ENCODE results near the gene FCHSD2.
"Not testable (repeated sequence)": the region's sequence is repeated elsewhere in the genome, so short reads cannot be mapped to it uniquely, and the experiment has no call there.

Gene FCHSD2

DNA sequence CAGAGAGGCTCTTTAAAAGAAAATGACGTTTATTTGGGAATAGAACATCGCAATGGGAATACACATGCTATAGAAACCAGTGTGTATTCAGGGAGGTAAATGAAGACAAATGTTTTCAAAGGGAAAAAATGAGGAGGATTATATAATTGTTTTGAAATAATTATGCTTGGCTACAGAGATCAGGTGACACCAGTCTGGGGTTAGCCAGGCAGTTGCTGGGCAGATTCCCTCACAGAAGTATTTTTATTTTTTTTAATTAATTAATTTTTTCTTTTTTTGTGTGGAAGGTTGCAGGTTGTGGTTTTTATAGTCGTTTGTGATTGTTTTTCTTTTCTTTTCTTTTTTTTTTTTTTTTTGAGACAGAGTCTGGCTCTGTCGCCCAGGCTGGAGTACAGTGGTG, 342.7 kb downstream of the FCHSD2 start:
- no peak for TF ChIP-seq TAF1 (IDR thresholded peaks at IDR 0.05; ENCODE audit: borderline replicate concordance, low read depth, low read length)
- no peak for TF ChIP-seq POLR2AphosphoS5 (IDR thresholded peaks at IDR 0.05; ENCODE audit: low read depth, low read length)
- TF ChIP-seq POLR2A (IDR thresholded peaks at IDR 0.05; ENCODE audit: low read depth, low read length), result no peak
- DNase-seq (ENCODE audit: insufficient read length) (no peak), FAIRE-seq (no peak)

DNA sequence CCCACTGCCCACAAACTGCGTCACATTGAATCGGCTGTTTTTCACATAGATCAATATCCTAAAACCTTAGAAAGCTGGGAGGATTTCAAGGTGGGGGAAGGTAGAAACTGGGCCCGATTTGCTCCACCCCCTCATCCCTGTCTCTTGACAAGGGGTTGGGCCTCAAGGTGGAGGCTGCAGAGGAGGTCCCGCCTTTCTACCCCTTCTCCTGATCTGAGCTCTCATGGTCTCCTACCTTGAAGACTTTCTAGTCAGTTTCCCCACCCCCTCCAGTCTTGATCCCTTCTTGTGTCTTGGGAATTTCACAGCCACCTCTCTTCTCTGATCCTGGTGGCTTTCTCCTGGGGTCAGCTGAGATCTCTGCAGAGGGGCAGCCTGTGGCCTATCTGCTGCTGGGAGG, 343.8 kb downstream of the FCHSD2 start:
- DNase-seq (ENCODE audit: insufficient read length) (no peak), FAIRE-seq (no peak)
- TF ChIP-seq POLR2AphosphoS5 (IDR thresholded peaks at IDR 0.05; ENCODE audit: low read depth, low read length) (no peak), TAF1 (IDR thresholded peaks at IDR 0.05; ENCODE audit: borderline replicate concordance, low read depth, low read length) (no peak), POLR2A (IDR thresholded peaks at IDR 0.05; ENCODE audit: low read depth, low read length) (no peak)

DNA sequence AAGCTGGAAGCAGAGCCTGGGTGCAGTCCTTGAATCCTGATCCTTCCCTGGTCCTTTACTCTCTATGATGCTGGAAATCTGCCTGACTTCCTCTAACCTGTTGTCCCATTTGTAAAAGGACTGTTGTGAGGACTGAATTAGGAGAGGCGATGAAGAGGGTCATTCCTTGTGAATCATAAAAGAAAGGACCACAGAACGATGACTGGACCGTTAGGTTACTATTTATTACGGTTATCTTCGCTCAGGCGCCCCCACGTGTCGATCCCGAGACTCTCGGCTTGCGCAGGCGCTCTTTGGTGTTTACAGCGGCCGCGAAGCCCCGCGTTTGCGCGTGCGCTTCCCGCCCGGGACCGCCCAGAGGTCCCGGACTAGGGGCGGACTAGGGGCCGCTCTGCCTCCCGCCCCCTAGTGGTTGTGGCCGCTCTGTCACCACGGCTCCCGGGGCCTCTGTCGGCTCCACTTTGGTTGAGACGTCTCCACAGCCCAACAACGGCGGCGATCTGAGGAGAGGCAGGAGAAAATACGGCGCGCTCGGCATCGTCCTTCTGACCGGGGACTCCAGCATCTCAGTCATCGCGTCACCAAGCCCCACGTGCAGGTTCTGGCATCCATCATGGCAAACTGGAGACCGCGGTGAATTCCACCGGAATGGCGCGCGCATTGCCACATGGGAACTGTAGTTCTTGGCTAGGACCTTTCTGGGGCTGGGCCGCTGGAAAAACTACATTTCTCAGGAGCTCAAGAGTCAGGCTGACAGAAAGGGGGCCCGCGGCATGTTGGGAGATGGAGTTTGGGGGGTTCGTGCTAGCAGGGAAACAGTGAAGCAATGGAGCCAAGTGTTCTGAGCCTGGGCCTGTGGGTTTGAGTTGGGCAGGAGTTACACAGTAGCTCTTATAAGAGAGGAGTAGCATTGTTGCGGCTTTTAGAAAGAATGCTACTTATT, 348.4 kb downstream of the FCHSD2 start, which contains the start of gene STARD10:
STARD10 (minus strand) TSS at position 623 of the 943 bp plus-strand sequence. CDS start 12,866 bp downstream, outside the sequence.
- peak; percentile 35; the same call in 1 of the 2 replicates for TF ChIP-seq TAF1 (IDR thresholded peaks at IDR 0.05; ENCODE audit: borderline replicate concordance, low read depth, low read length)
- peak; percentile 73; the same call in 1 of the 2 replicates for TF ChIP-seq POLR2A (IDR thresholded peaks at IDR 0.05; ENCODE audit: low read depth, low read length)
- peak; percentile 55 for TF ChIP-seq POLR2AphosphoS5 (IDR thresholded peaks at IDR 0.05; ENCODE audit: low read depth, low read length)
- FAIRE-seq (peak; percentile 99), DNase-seq (ENCODE audit: insufficient read length) (peak; percentile 96)

DNA sequence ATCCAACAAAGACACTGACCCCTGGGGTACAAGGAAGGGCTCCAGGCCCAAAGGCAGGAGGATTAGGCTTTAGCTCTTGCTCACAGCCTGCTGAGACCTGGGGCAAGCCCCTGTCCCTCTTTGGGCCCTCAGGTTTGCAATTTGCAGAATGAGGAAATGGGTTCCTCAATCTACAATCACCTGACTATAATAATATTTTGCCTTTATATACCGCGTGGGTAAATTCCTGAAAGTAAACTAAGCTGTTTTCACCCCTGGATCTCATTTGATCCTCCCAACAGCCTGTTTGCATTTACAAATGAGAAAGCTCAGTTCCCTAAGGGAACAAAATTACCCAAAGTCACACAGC, 349.1 kb downstream of the FCHSD2 start:
- no peak for TF ChIP-seq POLR2A (IDR thresholded peaks at IDR 0.05; ENCODE audit: low read depth, low read length)
- TF ChIP-seq TAF1 (IDR thresholded peaks at IDR 0.05; ENCODE audit: borderline replicate concordance, low read depth, low read length), result no peak
- TF ChIP-seq POLR2AphosphoS5 (IDR thresholded peaks at IDR 0.05; ENCODE audit: low read depth, low read length), result no peak
- FAIRE-seq, result no peak
- no peak for DNase-seq (ENCODE audit: insufficient read length)

DNA sequence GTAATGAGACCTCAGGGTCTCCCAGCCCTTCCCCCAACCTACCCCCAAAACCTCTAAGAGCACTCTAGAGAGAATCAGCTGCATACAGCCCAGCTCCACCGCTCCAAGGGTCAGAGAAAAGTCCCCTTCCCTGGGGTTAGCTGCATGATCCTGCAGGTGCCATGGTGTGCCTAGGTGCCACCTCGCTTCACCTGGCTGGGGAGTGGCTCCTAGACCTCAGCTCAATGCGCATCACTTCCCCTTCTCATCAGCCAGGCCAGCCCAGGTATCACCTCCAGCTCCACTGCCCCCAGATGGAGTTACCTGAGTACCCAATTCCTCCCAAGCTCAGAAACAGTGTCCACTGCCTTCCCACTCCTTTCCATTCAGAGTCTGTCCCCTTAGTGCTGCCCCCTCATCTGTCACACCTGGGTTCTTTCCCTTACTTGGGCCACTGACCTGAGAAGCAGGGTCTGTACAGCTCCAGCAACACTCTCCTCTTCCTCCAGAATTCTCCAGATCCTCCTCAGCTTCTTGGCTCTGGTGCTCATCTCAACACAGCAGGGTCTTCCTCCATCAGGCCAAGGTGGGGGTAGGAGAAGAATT, 349.6 kb downstream of the FCHSD2 start:
- no peak for TF ChIP-seq POLR2AphosphoS5 (IDR thresholded peaks at IDR 0.05; ENCODE audit: low read depth, low read length)
- TF ChIP-seq POLR2A (IDR thresholded peaks at IDR 0.05; ENCODE audit: low read depth, low read length), result no peak
- no peak for TF ChIP-seq TAF1 (IDR thresholded peaks at IDR 0.05; ENCODE audit: borderline replicate concordance, low read depth, low read length)
- DNase-seq (ENCODE audit: insufficient read length) (peak; percentile 11), FAIRE-seq (no peak)

DNA sequence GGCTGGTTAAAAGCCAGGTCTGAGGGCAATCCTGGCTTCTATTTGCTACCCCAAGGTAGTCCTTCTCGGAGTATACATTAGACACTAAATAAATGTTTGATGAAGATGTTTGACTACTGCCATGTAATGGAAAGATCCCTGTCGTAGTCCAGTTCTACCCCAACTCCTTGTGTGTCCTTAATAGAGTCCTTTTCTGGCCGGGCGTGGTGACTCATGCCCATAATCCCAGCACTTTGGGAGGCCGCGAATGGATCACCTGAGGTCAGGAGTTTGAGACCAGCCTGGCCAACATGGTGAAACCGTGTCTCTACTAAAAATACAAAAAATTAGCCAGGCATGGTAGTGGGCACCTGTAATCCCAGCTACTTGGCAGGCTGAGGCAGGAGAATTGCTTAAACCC, 350.9 kb downstream of the FCHSD2 start:
- not testable (repeated sequence) for DNase-seq (ENCODE audit: insufficient read length); FAIRE-seq

DNA sequence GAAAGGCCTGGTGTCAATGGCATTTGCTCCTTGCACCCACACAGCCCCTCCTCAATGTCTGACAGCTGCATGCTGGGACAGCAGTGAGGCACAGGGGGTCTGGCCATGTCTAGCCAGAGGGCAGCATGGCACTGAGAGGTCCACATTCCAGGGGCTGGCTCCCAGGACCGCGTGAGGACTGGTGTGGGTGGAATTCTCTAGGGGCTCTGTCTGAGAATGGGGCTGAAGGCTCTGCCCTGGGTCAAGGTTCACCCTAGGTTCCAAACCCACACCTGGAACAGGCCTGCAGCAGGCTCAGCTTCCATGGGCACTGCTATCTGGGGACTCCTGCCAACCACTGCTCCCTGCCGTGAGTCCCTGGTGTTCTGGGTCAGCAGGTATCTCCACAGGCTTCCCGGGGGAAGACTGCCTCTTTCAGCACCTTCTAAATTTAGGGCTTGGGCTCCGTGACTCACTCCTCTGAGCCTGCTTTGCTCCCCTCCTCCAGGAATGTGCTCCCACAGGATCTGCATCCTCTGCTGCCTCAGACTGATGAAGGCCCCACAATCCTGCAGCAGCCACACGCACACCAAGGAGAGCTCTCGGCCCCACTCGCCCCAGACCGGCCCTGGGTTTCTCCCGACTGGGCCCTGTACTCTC, 352.5 kb downstream of the FCHSD2 start:
- DNase-seq (ENCODE audit: insufficient read length), result no peak
- TF ChIP-seq POLR2AphosphoS5 (IDR thresholded peaks at IDR 0.05; ENCODE audit: low read depth, low read length) (no peak), TAF1 (IDR thresholded peaks at IDR 0.05; ENCODE audit: borderline replicate concordance, low read depth, low read length) (no peak), POLR2A (IDR thresholded peaks at IDR 0.05; ENCODE audit: low read depth, low read length) (no peak)

DNA sequence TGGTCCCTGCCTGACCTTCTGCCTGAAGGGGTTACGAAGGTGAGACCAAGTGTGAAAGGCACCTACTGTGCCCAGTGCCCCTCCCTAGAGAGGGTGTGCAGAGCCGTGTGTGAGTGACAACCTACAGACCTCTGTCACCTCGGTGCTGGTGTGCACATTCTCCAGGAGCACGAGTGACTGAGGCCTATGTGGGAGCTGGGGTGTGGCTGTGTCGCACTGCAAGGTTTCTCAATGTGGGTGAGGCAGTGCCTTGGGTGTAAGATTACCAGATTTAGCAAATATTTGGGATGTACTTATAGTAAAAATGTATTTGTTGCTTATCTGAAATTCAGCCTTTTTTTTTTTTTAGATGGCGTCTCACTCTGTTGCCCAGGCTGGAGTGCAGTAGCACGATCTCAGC, 353.9 kb downstream of the FCHSD2 start:
- DNase-seq (ENCODE audit: insufficient read length) (peak; percentile 20), FAIRE-seq (peak; percentile 65)
- TF ChIP-seq POLR2AphosphoS5 (IDR thresholded peaks at IDR 0.05; ENCODE audit: low read depth, low read length) (no peak), POLR2A (IDR thresholded peaks at IDR 0.05; ENCODE audit: low read depth, low read length) (no peak), TAF1 (IDR thresholded peaks at IDR 0.05; ENCODE audit: borderline replicate concordance, low read depth, low read length) (no peak)

More for the DNA sequence above, 352.5 kb downstream of the FCHSD2 start:
- no peak for FAIRE-seq

DNA sequence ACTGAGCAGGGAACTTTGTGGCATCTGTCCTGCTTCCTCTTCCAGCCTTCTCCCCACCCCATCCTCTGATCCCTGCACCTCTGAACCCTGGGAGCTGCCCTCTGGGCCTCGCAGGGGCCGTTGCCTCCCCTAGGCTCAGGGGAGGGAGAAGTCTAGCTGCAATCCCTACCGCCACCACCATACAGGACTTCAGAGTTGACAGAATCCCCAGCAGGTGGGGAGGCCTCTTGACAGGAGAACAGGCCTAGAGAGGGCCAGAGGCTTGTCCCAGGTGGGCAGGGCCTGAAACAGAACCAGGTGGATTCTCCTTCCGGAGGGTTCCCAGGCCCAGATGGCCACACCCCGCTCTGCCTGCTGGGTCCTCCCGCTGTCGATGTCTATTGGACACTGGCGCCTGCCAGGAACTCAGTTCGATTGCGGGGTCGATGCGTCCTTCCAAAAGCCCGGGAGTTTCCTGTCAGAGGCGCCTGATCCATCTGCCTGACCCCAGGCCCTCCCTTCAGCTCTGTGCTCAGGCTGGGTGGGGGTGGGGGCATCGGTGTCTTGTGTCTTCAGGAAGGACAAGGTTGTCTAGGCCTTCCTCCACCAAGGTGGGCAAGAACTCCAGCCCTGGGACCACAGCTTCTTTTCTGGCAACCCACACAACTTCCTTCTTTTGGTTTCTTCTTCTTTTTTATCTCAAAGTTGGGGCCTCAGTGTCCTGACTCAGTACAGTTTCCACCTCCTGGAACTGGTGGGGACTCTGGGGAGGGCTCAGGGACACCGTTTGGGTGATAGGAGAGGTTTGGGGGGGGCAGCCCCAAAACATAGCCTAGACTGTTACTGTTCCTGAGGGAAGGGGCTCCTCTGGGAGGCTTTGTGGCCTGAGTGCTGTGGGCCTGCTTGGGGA, 354.7 kb downstream of the FCHSD2 start:
- peak; percentile 74 for DNase-seq (ENCODE audit: insufficient read length)

More for the DNA sequence above, 354.7 kb downstream of the FCHSD2 start:
- FAIRE-seq, result peak; percentile 83
- TF ChIP-seq TAF1 (IDR thresholded peaks at IDR 0.05; ENCODE audit: borderline replicate concordance, low read depth, low read length), result peak; percentile 39; the same call in 1 of the 2 replicates
- no peak for TF ChIP-seq POLR2AphosphoS5 (IDR thresholded peaks at IDR 0.05; ENCODE audit: low read depth, low read length)
- no peak for TF ChIP-seq POLR2A (IDR thresholded peaks at IDR 0.05; ENCODE audit: low read depth, low read length)

Measured in GM12892 (cell line).